Measurements from ENCODE around the gene MRGPRD. TPM values are rescaled to one million over a fixed set of nuclear protein-coding genes. Genes with fewer than 3 reads are reported as not detected.

MRGPRD gene
- total RNA-seq, 2 experiments from 2014 or later = not detected

DNA sequence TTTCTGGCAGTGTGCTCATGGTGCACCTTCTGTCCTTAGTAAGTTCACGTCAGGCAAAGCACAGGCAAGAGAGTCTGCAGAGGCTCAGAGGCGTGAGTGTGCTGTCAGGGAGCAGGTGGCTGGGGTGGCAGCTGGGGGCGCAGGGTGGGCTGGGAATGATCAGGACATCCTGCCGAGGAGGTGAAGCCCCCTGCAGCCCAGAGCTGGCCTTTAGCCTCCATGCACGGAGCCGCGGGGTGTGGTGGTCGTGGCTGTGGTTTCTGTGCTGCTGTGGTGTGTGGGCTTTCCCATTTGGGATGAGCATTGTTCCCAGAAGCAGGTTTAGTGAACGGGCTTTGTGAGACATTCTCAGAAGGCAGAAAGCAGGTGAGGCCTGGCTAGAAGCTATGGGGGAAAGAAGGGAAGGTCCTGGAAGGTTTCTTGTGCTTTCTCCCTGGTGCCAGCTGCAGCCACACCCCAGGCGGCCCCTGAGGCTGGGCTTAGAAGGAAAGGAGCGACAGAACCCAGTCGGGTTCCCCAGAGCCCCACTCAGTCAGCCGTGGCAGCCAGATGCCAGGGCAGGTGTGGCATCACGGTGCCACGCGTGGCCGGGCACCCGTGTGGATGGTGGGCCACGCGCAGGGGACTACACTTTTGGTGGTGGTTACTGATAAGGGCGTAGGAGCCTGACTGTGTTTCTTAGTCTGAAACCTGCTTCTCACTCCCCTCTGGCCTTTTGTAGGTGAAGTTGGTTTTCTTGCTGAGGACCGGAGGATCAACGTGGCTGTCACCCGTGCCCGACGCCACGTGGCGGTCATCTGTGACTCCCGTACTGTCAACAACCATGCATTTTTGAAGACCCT lies 45.0 kb downstream of the MRGPRD start:
- intact Hi-C loops (cut with micrococcal nuclease) = no loop called here
- ChIA-PET CTCF (no interaction called here), POLR2A (no interaction called here)
- no peak overlapping the region for H3K27ac Mint-ChIP-seq
- peaks cover 7% of the 10 kb centered on the region for H3K36me3 Mint-ChIP-seq (ENCODE audit: low read depth)
- no peaks in the 10 kb centered on the region for H3K4me1 Mint-ChIP-seq (ENCODE audit: low read depth)
- TF ChIP-seq, protein P1, sequence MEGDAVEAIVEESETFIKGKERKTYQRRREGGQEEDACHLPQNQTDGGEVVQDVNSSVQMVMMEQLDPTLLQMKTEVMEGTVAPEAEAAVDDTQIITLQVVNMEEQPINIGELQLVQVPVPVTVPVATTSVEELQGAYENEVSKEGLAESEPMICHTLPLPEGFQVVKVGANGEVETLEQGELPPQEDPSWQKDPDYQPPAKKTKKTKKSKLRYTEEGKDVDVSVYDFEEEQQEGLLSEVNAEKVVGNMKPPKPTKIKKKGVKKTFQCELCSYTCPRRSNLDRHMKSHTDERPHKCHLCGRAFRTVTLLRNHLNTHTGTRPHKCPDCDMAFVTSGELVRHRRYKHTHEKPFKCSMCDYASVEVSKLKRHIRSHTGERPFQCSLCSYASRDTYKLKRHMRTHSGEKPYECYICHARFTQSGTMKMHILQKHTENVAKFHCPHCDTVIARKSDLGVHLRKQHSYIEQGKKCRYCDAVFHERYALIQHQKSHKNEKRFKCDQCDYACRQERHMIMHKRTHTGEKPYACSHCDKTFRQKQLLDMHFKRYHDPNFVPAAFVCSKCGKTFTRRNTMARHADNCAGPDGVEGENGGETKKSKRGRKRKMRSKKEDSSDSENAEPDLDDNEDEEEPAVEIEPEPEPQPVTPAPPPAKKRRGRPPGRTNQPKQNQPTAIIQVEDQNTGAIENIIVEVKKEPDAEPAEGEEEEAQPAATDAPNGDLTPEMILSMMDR (IDR thresholded peaks at IDR 0.05) = no peak
- H3K4me3 Mint-ChIP-seq = no peak overlapping the region
- ATAC-seq = no peak
- DNase-seq = no peak
- no peaks in the 10 kb centered on the region for H3K9me3 Mint-ChIP-seq
- no peaks in the 10 kb centered on the region for H3K27me3 Mint-ChIP-seq

DNA sequence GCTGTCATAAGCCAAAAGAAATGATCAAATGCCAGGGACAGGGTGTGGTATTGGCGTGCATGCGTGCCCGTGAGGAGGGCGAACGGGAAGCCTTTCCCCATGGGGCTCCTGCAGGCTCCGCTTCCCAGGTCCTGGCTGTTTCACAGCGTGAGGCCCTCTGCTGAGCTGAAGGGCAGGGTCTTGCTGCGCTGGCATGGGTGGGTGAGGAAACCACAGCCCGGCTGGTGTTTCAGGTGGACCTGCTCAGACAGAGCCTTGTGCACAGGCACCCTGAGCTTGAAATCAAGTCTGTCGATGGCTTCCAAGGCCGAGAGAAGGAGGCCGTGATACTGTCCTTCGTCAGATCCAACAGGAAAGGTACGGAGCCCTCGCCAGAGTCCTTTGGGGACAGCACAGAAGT lies 45.7 kb downstream of the MRGPRD start:
- DNase-seq = no peak
- ChIA-PET CTCF (no interaction called here), POLR2A (no interaction called here)
- peaks cover 12% of the 10 kb centered on the region for H3K36me3 Mint-ChIP-seq (ENCODE audit: low read depth)
- H3K9me3 Mint-ChIP-seq = no peaks in the 10 kb centered on the region
- no peak overlapping the region for H3K27ac Mint-ChIP-seq
- H3K27me3 Mint-ChIP-seq = no peaks in the 10 kb centered on the region
- H3K4me1 Mint-ChIP-seq (ENCODE audit: low read depth) = no peaks in the 10 kb centered on the region
- intact Hi-C loops (cut with micrococcal nuclease) = no loop called here
- no peak overlapping the region for H3K4me3 Mint-ChIP-seq
- ATAC-seq = no peak
- TF ChIP-seq, protein P1 (IDR thresholded peaks at IDR 0.05) = no peak

DNA sequence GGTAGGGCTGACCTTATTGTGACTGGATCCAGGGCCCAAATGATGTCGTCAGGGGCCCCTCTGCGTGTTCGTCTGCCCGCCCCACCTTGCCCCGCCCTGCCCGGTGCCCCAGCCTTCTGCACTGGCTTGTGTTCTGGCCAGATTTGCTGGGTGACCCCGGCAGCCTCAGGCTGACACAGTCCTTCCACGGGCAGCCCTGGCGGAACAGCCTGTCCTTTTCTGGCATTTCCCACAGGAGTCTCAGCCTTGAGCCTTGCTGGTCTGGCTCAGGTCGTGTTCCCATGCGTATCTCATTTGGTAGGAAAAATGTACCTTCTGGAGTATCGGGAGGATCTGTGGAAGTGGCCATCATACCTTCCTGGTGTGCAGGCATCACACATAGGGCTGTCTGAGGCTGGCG lies 46.1 kb downstream of the MRGPRD start:
- no peaks in the 10 kb centered on the region for H3K4me1 Mint-ChIP-seq (ENCODE audit: low read depth)
- no peaks in the 10 kb centered on the region for H3K9me3 Mint-ChIP-seq
- H3K36me3 Mint-ChIP-seq (ENCODE audit: low read depth) = peaks cover 14% of the 10 kb centered on the region
- H3K27me3 Mint-ChIP-seq = no peaks in the 10 kb centered on the region
- TF ChIP-seq, protein P1 (IDR thresholded peaks at IDR 0.05) = no peak
- H3K27ac Mint-ChIP-seq = no peak overlapping the region
- CTCF ChIA-PET = interaction anchor here (0.7 kb wide), 1 partner anchor 178 kb away, joined by 3 read pairs; no protein-coding TSS in a partner anchor
- ATAC-seq (no peak), DNase-seq (no peak)
- POLR2A ChIA-PET = no interaction called here
- no peak overlapping the region for H3K4me3 Mint-ChIP-seq
- intact Hi-C loops (cut with micrococcal nuclease) = no loop called here

DNA sequence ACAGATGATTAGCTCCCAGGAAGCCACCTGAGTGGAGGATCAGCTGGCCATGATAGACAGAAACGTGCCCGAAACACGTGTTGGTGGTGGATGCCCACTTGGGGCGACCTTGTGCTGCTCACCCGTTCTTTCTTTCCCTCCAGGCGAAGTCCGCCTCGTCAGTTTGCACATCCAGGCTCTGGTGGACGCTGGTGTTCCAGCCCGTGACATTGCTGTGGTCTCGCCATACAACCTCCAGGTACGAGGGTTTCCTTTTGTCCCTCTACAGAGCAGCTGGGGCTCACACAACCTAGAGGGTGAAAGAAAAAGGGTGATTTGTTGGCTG lies 46.5 kb downstream of the MRGPRD start:
- ChIA-PET POLR2A (no interaction called here), CTCF (interaction anchor here (0.7 kb wide), 1 partner anchor 178 kb away, joined by 3 read pairs; no protein-coding TSS in a partner anchor)
- H3K4me3 Mint-ChIP-seq = no peak overlapping the region
- TF ChIP-seq, protein P1 (IDR thresholded peaks at IDR 0.05) = no peak
- intact Hi-C loops (cut with micrococcal nuclease) = no loop called here
- no peaks in the 10 kb centered on the region for H3K4me1 Mint-ChIP-seq (ENCODE audit: low read depth)
- no peaks in the 10 kb centered on the region for H3K27me3 Mint-ChIP-seq
- no peaks in the 10 kb centered on the region for H3K9me3 Mint-ChIP-seq
- H3K36me3 Mint-ChIP-seq (ENCODE audit: low read depth) = peaks cover 16% of the 10 kb centered on the region
- no peak overlapping the region for H3K27ac Mint-ChIP-seq
- ATAC-seq (no peak), DNase-seq (no peak)

DNA sequence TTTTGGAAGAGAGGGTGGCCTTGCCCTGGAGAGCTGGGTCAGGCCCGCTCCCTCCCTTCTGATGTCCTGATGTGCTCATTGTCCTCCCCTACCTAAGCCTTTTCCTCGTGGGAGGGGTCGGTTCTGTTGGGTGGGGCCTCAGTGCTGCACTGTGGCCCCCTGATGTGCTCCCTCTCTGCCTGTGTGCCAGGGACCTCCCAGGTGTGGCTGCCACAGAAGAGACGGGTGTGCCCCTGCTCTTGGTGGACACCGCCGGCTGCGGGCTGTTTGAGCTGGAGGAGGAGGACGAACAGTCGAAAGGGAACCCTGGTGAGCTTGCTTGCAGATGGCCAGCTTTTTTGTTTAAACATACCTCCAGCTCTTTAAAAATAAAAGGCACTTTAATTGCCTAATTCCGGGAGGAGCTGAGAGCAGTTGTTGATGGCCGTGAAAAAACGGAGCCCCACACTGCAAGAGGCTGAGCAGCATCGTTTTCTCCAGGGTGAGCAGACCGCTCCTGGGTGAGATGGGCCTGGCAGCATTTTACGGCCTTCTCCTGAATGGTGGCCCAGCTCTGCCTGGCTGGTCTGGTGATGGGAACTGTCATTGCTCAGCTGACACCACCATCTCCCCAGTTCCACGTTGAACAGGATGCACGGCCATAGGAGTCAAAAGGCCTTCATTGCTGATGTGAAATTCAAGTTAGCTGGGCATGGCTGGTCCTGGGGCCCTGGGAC lies 47.0 kb downstream of the MRGPRD start:
- H3K4me3 Mint-ChIP-seq = no peak overlapping the region
- intact Hi-C loops (cut with micrococcal nuclease) = no loop called here
- no peaks in the 10 kb centered on the region for H3K27me3 Mint-ChIP-seq
- H3K36me3 Mint-ChIP-seq (ENCODE audit: low read depth) = peaks cover 14% of the 10 kb centered on the region
- no peaks in the 10 kb centered on the region for H3K9me3 Mint-ChIP-seq
- ChIA-PET CTCF (interaction anchor here (0.6 to 0.7 kb wide), 2 partner anchors 168 to 177 kb away, joined by 3 read pairs; no protein-coding TSS in a partner anchor), POLR2A (no interaction called here)
- ATAC-seq (no peak), DNase-seq (no peak)
- TF ChIP-seq, protein P1 (IDR thresholded peaks at IDR 0.05) = no peak
- H3K4me1 Mint-ChIP-seq (ENCODE audit: low read depth) = no peaks in the 10 kb centered on the region
- H3K27ac Mint-ChIP-seq = no peak overlapping the region

Measured in activated CD8-positive, alpha-beta T cell treated with anti-CD3 and anti-CD28 coated beads for 36 hours (primary cell).